ENCODE measurements around the gene POLR2J.
"Not testable (repeated sequence)": the region's sequence is repeated elsewhere in the genome, so short reads cannot be mapped to it uniquely, and the experiment has no call there.

POLR2J gene

GRCh38 chr7:102478314-102479208 lies at the start of gene POLR2J:
TSS of gene POLR2J (minus strand) at chr7:102478922. CDS start at chr7:102478860, 62 bp downstream.
- DNase-seq = peak; percentile 80 to 88

- not testable (repeated sequence) for DNase-seq
Observed at GRCh38 chr7:102527822-102528793, 49.4 kb upstream of the POLR2J start.

- not testable (repeated sequence) for DNase-seq
Observed at GRCh38 chr7:102527182-102527581, 48.5 kb upstream of the POLR2J start.

GRCh38 chr7:102524803-102525202 lies 46.1 kb upstream of the POLR2J start:
- not testable (repeated sequence) for DNase-seq

GRCh38 chr7:102520797-102521196 lies 42.1 kb upstream of the POLR2J start:
- DNase-seq = not testable (repeated sequence)

DNA sequence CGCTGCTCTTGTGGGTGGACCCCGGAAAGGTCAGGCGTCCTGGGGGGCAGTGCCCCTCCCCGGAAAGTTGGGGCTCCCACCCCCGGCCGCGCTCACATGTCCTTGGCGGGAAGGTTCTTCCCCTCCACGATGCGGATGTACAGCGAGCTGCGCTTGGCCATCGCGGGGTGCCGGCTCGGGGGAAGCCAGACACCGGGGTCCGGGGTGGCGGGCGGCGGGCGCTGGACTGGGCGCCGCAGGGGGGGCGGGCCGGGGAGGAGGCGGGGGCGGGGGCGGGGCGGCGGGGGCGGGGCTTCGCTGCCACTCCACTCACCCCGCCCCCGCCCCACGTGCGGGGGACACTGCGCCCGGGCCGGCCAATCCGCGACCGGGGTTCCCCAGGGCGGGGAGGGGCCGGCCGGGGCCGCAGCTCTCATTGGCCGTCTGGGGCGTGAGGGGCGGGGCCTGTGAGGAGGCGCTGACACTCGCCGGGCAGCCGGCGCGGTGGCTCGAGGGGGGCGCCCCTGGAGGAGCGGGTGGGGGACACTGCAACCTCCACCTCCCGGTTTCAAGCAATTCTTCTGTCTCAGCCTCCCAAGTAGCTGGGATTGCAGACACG lies 38.9 kb upstream of the POLR2J start, which contains the start of gene RASA4B:
RASA4B (minus strand) TSS at position 228 of the 598 bp plus-strand sequence; CDS start at position 161, 67 bp downstream.
- not testable (repeated sequence) for DNase-seq

GRCh38 chr7:102516951-102517350 lies 38.2 kb upstream of the POLR2J start:
- not testable (repeated sequence) for DNase-seq

GRCh38 chr7:102515889-102516288 lies 37.2 kb upstream of the POLR2J start:
- not testable (repeated sequence) for DNase-seq

GRCh38 chr7:102514881-102515721 lies 36.4 kb upstream of the POLR2J start:
- not testable (repeated sequence) for DNase-seq

GRCh38 chr7:102512642-102513221 lies 34.0 kb upstream of the POLR2J start:
- not testable (repeated sequence) for DNase-seq

DNA sequence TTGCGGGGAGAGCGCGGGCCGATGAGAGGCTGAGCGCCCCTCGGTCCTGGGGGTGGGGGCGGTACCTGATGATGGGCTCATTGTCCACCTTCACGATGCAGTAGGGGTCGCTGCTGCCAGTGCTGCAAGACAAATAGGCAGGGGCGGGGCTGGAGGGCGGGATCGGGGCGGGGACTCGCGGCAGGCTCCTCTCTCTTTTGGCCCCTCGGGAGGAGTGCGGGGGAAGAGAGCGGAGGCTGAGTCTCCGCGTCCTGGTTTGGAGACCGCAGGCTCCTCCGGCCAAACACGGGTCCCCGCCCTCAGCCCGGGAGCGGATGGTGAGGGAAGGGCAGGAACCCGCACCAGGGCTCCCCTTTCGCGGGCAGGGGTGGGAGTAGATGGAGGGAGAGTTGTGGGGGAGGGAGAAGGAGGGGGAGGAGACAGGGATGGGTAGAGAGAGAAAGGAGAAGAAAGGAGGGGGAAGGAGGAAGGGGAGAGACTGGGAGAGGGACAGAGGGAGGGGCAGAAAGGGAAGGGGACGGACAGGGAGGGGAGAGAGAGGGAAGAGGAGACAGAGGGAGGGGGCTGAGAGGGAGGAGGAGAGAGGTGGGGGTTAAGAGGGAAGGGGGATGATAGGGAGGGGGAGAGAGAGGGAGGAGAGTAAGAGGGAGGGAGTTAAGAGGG lies 33.3 kb upstream of the POLR2J start:
- DNase-seq = not testable (repeated sequence)

- not testable (repeated sequence) for DNase-seq
Observed at GRCh38 chr7:102510575-102510974, 31.9 kb upstream of the POLR2J start.

- DNase-seq = not testable (repeated sequence)
Observed at GRCh38 chr7:102507410-102508088, 28.8 kb upstream of the POLR2J start.

DNA sequence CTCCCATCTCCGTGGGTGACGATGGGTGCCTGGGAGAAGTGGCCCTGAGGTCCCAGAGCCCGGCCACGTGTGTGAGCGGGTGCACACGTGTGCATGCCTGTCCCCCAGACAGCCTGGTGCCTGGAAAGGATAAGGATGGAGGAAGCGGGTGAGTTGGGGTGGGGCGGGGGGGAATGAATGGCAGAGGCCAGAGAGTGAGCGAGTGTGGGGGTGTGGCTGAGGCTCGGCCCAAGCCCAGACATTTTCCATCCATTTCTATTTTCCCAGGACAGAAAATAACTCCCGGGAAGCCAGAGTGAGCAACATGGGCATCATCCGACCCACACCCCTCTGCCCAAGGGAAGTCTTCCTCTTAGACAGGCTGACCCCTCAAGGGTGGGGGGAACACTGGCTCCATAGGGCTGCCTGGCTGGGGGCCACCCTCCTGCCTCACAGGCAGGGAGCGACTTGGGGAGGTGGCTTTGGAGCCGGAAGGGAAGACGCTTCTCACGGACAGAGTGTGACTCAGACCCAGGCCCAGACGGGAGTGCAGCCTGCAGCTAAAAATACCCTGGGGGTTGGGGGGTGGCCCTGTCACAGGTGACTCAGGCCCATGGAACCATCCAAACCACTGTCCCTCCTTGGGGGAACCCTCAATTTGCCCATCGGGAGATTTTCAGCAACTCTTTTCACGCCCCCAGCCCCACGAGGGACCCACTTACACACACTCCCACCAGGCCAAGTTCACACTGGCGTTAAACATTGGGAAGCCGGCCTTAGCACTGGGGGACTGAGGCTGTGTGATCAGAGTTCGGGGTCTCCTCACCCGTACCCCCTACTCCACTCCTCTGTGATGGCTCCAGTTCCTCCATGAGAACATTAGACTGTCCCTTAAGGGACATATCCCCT lies 26.8 kb upstream of the POLR2J start:
- not testable (repeated sequence) for DNase-seq

DNA sequence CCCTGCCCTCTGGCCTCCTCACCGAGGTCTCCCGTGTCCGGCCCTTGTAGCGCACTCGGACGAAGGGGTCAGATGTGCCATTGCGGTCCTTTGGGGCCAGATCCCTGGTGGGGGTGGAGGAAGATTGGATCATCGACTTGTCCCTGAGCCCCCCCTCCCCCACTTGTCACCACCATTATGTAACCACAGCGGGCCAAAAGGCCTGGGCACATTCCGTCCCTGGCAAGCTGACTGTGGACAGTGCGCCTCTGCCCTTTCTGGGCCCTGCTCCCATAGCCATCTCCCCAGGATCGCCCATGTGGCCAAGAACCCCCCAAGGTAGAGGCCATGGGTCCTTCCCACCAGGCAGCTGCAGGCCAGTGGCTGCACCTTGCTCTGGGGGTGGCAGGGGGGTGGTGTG lies 24.4 kb upstream of the POLR2J start:
- DNase-seq = not testable (repeated sequence)

DNA sequence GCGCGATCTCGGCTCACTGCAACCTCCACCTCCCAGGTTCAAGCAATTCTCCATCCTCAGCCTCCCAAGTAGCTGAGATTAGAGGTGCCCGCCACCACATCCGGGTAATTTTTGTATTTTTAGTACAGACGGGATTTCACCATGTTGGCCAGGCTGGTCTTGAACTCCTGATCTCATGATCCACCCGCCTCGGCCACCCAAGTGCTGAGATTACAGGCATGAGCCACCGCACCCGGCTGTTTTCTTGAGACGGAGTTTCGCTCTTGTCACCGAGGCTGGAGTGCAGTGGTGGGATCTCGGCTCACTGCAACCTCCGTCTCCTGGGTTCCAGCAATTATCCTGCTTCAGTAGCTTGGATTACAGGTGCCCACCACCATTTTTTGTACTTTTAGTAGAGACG lies 19.6 kb upstream of the POLR2J start:
- DNase-seq = not testable (repeated sequence)

- DNase-seq = not testable (repeated sequence)
Observed at GRCh38 chr7:102497308-102497707, 18.6 kb upstream of the POLR2J start.

DNA sequence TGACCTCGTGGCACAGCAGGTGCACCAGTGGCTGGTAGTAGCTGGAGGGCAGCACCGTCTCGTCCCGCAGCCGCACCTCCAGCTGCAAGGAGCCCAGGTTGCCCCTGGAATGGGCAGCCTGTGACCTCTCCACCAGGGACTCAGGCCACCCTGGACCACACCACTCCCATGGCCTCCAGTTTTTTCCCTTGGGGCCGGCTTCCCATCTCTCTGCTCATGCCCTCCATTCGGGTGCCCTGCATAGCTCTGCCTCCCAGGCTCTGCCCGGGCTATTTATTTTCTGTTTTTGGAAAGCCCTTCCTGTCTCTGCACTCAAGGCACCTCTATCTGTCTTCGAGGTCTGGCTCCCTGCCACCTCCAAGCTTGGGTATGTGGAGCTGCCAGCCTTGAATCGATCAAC lies 18.1 kb upstream of the POLR2J start:
- not testable (repeated sequence) for DNase-seq

Measured in stimulated activated CD4-positive, alpha-beta T cell treated with anti-CD3 and anti-CD28 coated beads, Interleukin-4, amount 100 ng/mL, for 4 hours (primary cell).